Gastrocnemius medialis (tissue), 4 donors: ENCODE measurements around the gene CHST11.

Source experiments
- POLR2A ChIP-seq, 2 donors: fragments of 450-650 bp; IDR thresholded peaks; one replicate each; pipeline ENCODE4 v1.6.1; 2017; ENCODE audit warnings: antibody characterized with exemption in 2 of 2, mild to moderate bottlenecking in 2 of 2, moderate library complexity in 2 of 2
- TF ChIP-seq, protein P1 (sequence below), 5 experiments: fragments of 450-650 bp in 3 of 5; fragments of 200-600 bp in 2 of 5; sonication (generic) in 2 of 5; IDR thresholded peaks in 4 of 5; conservative IDR thresholded peaks in 1 of 5; 1 replicate in 4 of 5; 2 replicates in 1 of 5; pipeline ENCODE4 v1.5.1; 2016 to 2019; ENCODE audit warnings: antibody characterized with exemption in 5 of 5, mild to moderate bottlenecking in 3 of 5, moderate library complexity in 3 of 5

DNA sequence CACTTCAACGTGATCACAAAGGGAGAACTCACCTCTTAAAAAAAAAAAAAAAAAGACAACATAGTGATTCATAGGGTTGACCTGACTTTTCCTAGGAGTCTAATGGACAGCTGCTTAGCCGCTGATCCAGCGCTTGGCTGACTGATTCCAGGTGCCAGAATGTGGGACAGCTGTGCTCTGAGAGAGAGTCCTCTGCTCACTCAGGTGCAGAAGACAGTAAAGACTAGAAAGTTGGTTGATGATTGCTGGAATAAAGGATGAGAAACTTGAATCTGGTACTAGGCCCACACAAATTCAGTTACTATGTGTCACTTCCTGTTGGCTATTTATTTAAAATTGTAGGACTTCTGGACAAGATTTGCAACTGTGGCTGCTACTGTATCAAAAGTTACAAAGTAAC lies 229.4 kb downstream of the CHST11 start:
- TF ChIP-seq, protein P1, sequence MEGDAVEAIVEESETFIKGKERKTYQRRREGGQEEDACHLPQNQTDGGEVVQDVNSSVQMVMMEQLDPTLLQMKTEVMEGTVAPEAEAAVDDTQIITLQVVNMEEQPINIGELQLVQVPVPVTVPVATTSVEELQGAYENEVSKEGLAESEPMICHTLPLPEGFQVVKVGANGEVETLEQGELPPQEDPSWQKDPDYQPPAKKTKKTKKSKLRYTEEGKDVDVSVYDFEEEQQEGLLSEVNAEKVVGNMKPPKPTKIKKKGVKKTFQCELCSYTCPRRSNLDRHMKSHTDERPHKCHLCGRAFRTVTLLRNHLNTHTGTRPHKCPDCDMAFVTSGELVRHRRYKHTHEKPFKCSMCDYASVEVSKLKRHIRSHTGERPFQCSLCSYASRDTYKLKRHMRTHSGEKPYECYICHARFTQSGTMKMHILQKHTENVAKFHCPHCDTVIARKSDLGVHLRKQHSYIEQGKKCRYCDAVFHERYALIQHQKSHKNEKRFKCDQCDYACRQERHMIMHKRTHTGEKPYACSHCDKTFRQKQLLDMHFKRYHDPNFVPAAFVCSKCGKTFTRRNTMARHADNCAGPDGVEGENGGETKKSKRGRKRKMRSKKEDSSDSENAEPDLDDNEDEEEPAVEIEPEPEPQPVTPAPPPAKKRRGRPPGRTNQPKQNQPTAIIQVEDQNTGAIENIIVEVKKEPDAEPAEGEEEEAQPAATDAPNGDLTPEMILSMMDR (IDR thresholded peaks at IDR 0.05 in 4 of 5, conservative IDR thresholded peaks at IDR 0.05 in 1 of 5) = no peak
- TF ChIP-seq POLR2A (IDR thresholded peaks at IDR 0.05) = no peak
